ENCODE measurements around the gene AFF4. TPM values are rescaled to one million over a fixed set of nuclear protein-coding genes. Genes with fewer than 3 reads are reported as not detected.
A peak's percentile ranks its signal among the peaks of the same experiment; 100 is the strongest.
"Not testable (repeated sequence)": the region's sequence is repeated elsewhere in the genome, so short reads cannot be mapped to it uniquely, and the experiment has no call there.

Gene AFF4
- total and polyA plus RNA-seq, 9 of the 15 experiments (the other 6 are each of a cell fraction or from before 2014, with no cell fraction given) = 1.7 to 25.8 (median 17.9) TPM

- H3K27me3 ChIP-seq (ENCODE audit: control insufficient read depth in 2 of 2, insufficient read depth in 2 of 2, low read length in 2 of 2); BruUV-seq (replicated peaks); FAIRE-seq; H3K79me2 ChIP-seq (ENCODE audit: control insufficient read depth, insufficient read depth, low read length); H4K20me1 ChIP-seq (replicated peaks; ENCODE audit: control insufficient read depth, insufficient read depth, low read length); in situ Hi-C loops (cut with MboI); intact Hi-C loops (cut with micrococcal nuclease); DNase-seq (ENCODE audit: extremely low read depth in 1 of 4, low spot score in 3 of 4); H3K4me3 ChIP-seq; H3K27ac ChIP-seq (ENCODE audit: extremely low read depth, low read depth, low read length); H2AFZ ChIP-seq (ENCODE audit: low read depth, low read length); ATAC-seq; H3K4me2 ChIP-seq (ENCODE audit: insufficient read depth, low read length); H3K9ac ChIP-seq (ENCODE audit: insufficient read depth in 1 of 2, low read depth in 2 of 2, low read length in 2 of 2); H3K4me1 ChIP-seq (replicated peaks in 1 of 2; ENCODE audit: control insufficient read depth in 2 of 2, insufficient read depth in 2 of 2, low read length in 2 of 2); CTCF ChIA-PET (ENCODE audit: low intra/inter-chr PET ratio); H3K9me1 ChIP-seq (ENCODE audit: control insufficient read depth, insufficient read depth, low read length); H3K9me3 ChIP-seq (replicated peaks; ENCODE audit: control insufficient read depth, insufficient read depth, low read depth, low read length): not testable (repeated sequence)
- peak; percentile 83 for TF ChIP-seq ZNF121 (CRISPR knock-in tag; conservative IDR thresholded peaks at IDR 0.05)
- peaks cover 24% of the 10 kb centered on the region; the same call in 2 of the 3 replicates for H3K36me3 ChIP-seq (ENCODE audit: control insufficient read depth, insufficient read depth, low read length)
- POLR2A ChIA-PET = interaction anchor here (0.6 to 1.6 kb wide), 3 partner anchors 13 to 23 kb away, joined by 3 to 6 read pairs (median 4); no protein-coding TSS in a partner anchor
- WGBS (ENCODE audit: insufficient coverage, low coverage, missing lambda C conversion rate) = 76% methylated on average over 2 of the region's 6 CpGs
Measured at GRCh38 chr5:133008455-133008854, 45.0 kb upstream of the AFF4 start.

GRCh38 chr5:133006653-133007052 lies 43.2 kb upstream of the AFF4 start:
- BruUV-seq (replicated peaks) = no TSS peak
- Histone ChIP-seq H3K79me2 (ENCODE audit: control insufficient read depth, insufficient read depth, low read length) (no peaks in the 10 kb centered on the region), H2AFZ (ENCODE audit: low read depth, low read length) (no peak overlapping the region), H3K27me3 (ENCODE audit: control insufficient read depth in 2 of 2, insufficient read depth in 2 of 2, low read length in 2 of 2) (no peaks in the 10 kb centered on the region), H4K20me1 (replicated peaks; ENCODE audit: control insufficient read depth, insufficient read depth, low read length) (no peaks in the 10 kb centered on the region), H3K9me1 (ENCODE audit: control insufficient read depth, insufficient read depth, low read length) (no peaks in the 10 kb centered on the region), H3K9me3 (replicated peaks; ENCODE audit: control insufficient read depth, insufficient read depth, low read depth, low read length) (no peaks in the 10 kb centered on the region), H3K4me3 (no peak overlapping the region), H3K4me1 (replicated peaks in 1 of 2; ENCODE audit: control insufficient read depth in 2 of 2, insufficient read depth in 2 of 2, low read length in 2 of 2) (no peaks in the 10 kb centered on the region), H3K36me3 (ENCODE audit: control insufficient read depth, insufficient read depth, low read length) (peaks cover 31% of the 10 kb centered on the region; the same call in 2 of the 3 replicates), H3K9ac (ENCODE audit: insufficient read depth in 1 of 2, low read depth in 2 of 2, low read length in 2 of 2) (no peak overlapping the region), H3K27ac (ENCODE audit: extremely low read depth, low read depth, low read length) (no peak overlapping the region), H3K4me2 (ENCODE audit: insufficient read depth, low read length) (no peak overlapping the region)
- ATAC-seq (no peak), DNase-seq (ENCODE audit: extremely low read depth in 1 of 4, low spot score in 3 of 4) (no peak), FAIRE-seq (no peak)
- WGBS (ENCODE audit: insufficient coverage, low coverage, missing lambda C conversion rate) = 15% methylated on average over 1 of the region's 1 CpG
- intact Hi-C loops (cut with micrococcal nuclease) = no loop called here
- ChIA-PET CTCF (ENCODE audit: low intra/inter-chr PET ratio) (no interaction called here), POLR2A (no interaction called here)
- in situ Hi-C loops (cut with MboI) = no loop called here
- TF ChIP-seq PHTF2 (CRISPR knock-in tag; IDR thresholded peaks at IDR 0.05) (no peak), CREM (IDR thresholded peaks at IDR 0.05; ENCODE audit: low read depth) (no peak), ZNF740 (CRISPR knock-in tag; IDR thresholded peaks at IDR 0.05) (no peak), ZNF740 (tag; IDR thresholded peaks at IDR 0.05) (no peak), POLR2AphosphoS5 (IDR thresholded peaks at IDR 0.05; ENCODE audit: control insufficient read depth, insufficient read depth, low read depth, low read length) (no peak), SMAD4 (CRISPR knock-in tag; conservative IDR thresholded peaks at IDR 0.05) (no peak), SETDB1 (IDR thresholded peaks at IDR 0.05; ENCODE audit: low read length) (no peak), PCBP2 (IDR thresholded peaks at IDR 0.05; ENCODE audit: low read depth, low read length, poor library complexity, severe bottlenecking) (no peak), SAFB2 (IDR thresholded peaks at IDR 0.05; ENCODE audit: borderline replicate concordance, low read depth, low read length, severe bottlenecking) (no peak), KDM5B (IDR thresholded peaks at IDR 0.05; ENCODE audit: insufficient replicate concordance, low read depth, low read length) (no peak), RB1 (IDR thresholded peaks at IDR 0.05; ENCODE audit: low read depth) (no peak), SMAD3 (CRISPR knock-in tag; conservative IDR thresholded peaks at IDR 0.05) (no peak)

All from K562 (cell line).